Measurements from ENCODE around the gene PEBP1. TPM values are rescaled to one million over a fixed set of nuclear protein-coding genes. Genes with fewer than 3 reads are reported as not detected.

Gene PEBP1
- total RNA-seq, 1 experiment from 2014 or later, result 320 TPM

DNA sequence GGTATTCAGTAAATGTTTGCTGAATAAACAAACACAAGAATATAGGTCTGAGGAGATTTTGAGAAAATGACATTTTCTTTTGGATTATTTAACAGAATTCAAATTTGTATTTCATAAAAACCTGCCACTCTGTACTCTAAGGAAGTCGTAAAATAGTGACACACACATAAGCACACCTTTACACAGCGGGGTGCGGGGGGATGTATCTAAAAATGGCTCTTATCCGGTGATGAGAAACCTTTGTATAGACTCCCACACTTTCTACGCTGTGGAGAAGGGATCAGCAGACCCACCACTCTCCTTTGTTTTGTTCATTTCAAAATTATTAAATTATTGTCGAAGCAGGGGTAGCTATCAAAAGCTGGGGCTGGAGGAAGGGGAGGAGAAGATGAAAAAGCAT is 58.0 kb downstream of the PEBP1 start:
- Mint-ChIP-seq H3K36me3 (ENCODE audit: insufficient read depth in 1 of 3, low read depth in 3 of 3) (peaks cover 0 to 4% (median 2%) of the 10 kb centered on the region in 3 experiments; a peak in 4 of 7 replicates), H3K9me3 (no peaks in the 10 kb centered on the region), H3K4me3 (no peak overlapping the region), H3K4me1 (peaks cover 18 to 19% of the 10 kb centered on the region in 2 experiments), H3K27me3 (ENCODE audit: low read depth) (no peaks in the 10 kb centered on the region), H3K27ac (0 out of 7 replicates have a peak overlapping the region, but pooled peaks of 1 of the 3 experiments have one; percentile 6)
- Histone ChIP-seq H4K5ac (ENCODE audit: insufficient read length, low read depth, low read length) (no peak overlapping the region), H2BK15ac (ENCODE audit: low read depth, low read length) (no peak overlapping the region), H3T11ph (ENCODE audit: low read length) (no peak overlapping the region), H2BK20ac (ENCODE audit: low read depth, low read length, poor library complexity, severe bottlenecking) (no peak overlapping the region), H3K9me3 (ENCODE audit: control insufficient read depth, low read depth, low read length) (no peaks in the 10 kb centered on the region), H2BK120ac (ENCODE audit: low read depth, low read length, poor library complexity, severe bottlenecking) (no peak overlapping the region), H4K91ac (ENCODE audit: insufficient read length, low read depth, low read length) (no peak overlapping the region), H3K9ac (ENCODE audit: extremely low read depth, insufficient read length, low read length) (no peak overlapping the region), H3K79me1 (ENCODE audit: insufficient read depth, low read depth, low read length, poor library complexity, severe bottlenecking) (no peaks in the 10 kb centered on the region), H3K27me3 (ENCODE audit: insufficient read depth, low read length) (no peaks in the 10 kb centered on the region), H3K27ac (ENCODE audit: insufficient read length, low read depth, low read length) (no peak overlapping the region), H3K4ac (ENCODE audit: low read depth, low read length) (no peak overlapping the region), H3K56ac (ENCODE audit: insufficient read length, low read depth, low read length) (no peak overlapping the region), H3K4me2 (ENCODE audit: insufficient read depth, insufficient read length, low read length) (no peak overlapping the region), H3K18ac (ENCODE audit: insufficient read length, low read depth, low read length) (no peak overlapping the region), H3K23ac (ENCODE audit: insufficient read length, low read depth, low read length) (no peak overlapping the region), H2AFZ (ENCODE audit: low read length) (no peak overlapping the region), H4K20me1 (ENCODE audit: control insufficient read depth, insufficient read depth, insufficient read length) (no peaks in the 10 kb centered on the region), H3K23me2 (ENCODE audit: insufficient read length, low read depth, low read length, poor library complexity, severe bottlenecking) (no peaks in the 10 kb centered on the region), H3K79me2 (ENCODE audit: insufficient read depth, low read length) (no peaks in the 10 kb centered on the region), H4K8ac (replicated peaks; ENCODE audit: insufficient read length, low read depth, low read length) (no peak overlapping the region), H3K4me1 (ENCODE audit: insufficient read depth, low read length) (no peaks in the 10 kb centered on the region), H3K14ac (ENCODE audit: insufficient read depth, low read length) (no peak overlapping the region), H2BK5ac (ENCODE audit: insufficient read length, low read length) (no peak overlapping the region), H2BK12ac (ENCODE audit: insufficient read length, low read depth, low read length) (no peak overlapping the region), H2AK5ac (ENCODE audit: insufficient read length, low read length) (no peak overlapping the region)
- no peak for DNase-seq
- WGBS (ENCODE audit: extremely low coverage, insufficient read length, low lambda C conversion rate), result no CpG with 5 or more reads among the region's 6 CpGs
- TF ChIP-seq, protein P1, sequence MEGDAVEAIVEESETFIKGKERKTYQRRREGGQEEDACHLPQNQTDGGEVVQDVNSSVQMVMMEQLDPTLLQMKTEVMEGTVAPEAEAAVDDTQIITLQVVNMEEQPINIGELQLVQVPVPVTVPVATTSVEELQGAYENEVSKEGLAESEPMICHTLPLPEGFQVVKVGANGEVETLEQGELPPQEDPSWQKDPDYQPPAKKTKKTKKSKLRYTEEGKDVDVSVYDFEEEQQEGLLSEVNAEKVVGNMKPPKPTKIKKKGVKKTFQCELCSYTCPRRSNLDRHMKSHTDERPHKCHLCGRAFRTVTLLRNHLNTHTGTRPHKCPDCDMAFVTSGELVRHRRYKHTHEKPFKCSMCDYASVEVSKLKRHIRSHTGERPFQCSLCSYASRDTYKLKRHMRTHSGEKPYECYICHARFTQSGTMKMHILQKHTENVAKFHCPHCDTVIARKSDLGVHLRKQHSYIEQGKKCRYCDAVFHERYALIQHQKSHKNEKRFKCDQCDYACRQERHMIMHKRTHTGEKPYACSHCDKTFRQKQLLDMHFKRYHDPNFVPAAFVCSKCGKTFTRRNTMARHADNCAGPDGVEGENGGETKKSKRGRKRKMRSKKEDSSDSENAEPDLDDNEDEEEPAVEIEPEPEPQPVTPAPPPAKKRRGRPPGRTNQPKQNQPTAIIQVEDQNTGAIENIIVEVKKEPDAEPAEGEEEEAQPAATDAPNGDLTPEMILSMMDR (conservative IDR thresholded peaks at IDR 0.05), result no peak

Other genes with a start within 250 kb of the PEBP1 start
- 1.3 and 1.4 TPM in 2 replicates for gene KSR2, start 167.1 kb upstream of the PEBP1 start, total RNA-seq (2021)
- gene RFC5, start 119.4 kb upstream of the PEBP1 start, total RNA-seq (2021), result 47.2 and 50.4 TPM in 2 replicates
- 58.6 and 61.4 TPM in 2 replicates for gene WSB2, start 74.9 kb upstream of the PEBP1 start, total RNA-seq (2021)
- gene VSIG10, start 32.1 kb upstream of the PEBP1 start, total RNA-seq (2021), result 89.6 and 97.4 TPM in 2 replicates
- gene TAOK3, start 236.8 kb downstream of the PEBP1 start, total RNA-seq (2021), result 4.2 and 5.2 TPM in 2 replicates
- 50.3 and 50.5 TPM in 2 replicates for gene SUDS3, start 240.4 kb downstream of the PEBP1 start, total RNA-seq (2021)